B cell (primary cell): Measurements from ENCODE around the gene ARHGAP22. TPM values are rescaled to one million over a fixed set of nuclear protein-coding genes. Genes with fewer than 3 reads are reported as not detected.

Source experiments
- ATAC-seq: fragments of 200-7000 bp; cut with Tn5 transposase; one replicate; pipeline ENCODE4 v1.10.0; 2021; ENCODE audit warnings: low read depth, mild to moderate bottlenecking, moderate number of reproducible peaks, moderate library complexity
- CTCF ChIA-PET: fragments of 350-600 bp; sonication (Branson Sonifier 250); formaldehyde crosslinking; loops from one replicate; lab custom pipeline; 2021; ENCODE audit warnings: antibody characterized with exemption, inconsistent platforms; lab: Charles Lee
- POLR2A ChIA-PET: fragments of 350-600 bp; sonication (Branson Sonifier 250); formaldehyde crosslinking; loops from one replicate; lab custom pipeline; 2021; ENCODE audit warnings: antibody characterized with exemption; lab: Charles Lee
- DNase-seq: peaks from one replicate; pipeline ENCODE4 v3.0.0; 2013
- H2AFZ ChIP-seq: 2 replicates; pipeline ENCODE4 v1.6.1; 2012; ENCODE audit warnings: mild to moderate bottlenecking, low read depth, low read length; ENCODE audit not compliant: insufficient read depth, poor library complexity, severe bottlenecking
- H3K27ac ChIP-seq, 2 donors: 1 replicate in 1 of 2; 2 replicates in 1 of 2; pipeline ENCODE4 v1.5.1; 2012 to 2013; ENCODE audit warnings: low read length in 2 of 2, mild to moderate bottlenecking in 2 of 2, moderate library complexity in 1 of 2
- H3K27me3 ChIP-seq, 4 experiments: fragments of 200-600 bp in 1 of 4; sonication (generic) in 1 of 4; replicated peaks in 1 of 4; 1 replicate in 2 of 4; 2 replicates in 2 of 4; pipeline versions ENCODE4 v1.6.1 to v1.7.0; 2013 to 2016; ENCODE audit warnings: low read length in 3 of 4, mild to moderate bottlenecking in 2 of 4, mixed read lengths in 1 of 4, moderate library complexity in 1 of 4; ENCODE audit not compliant: insufficient read depth in 4 of 4, control insufficient read depth in 3 of 4; ENCODE audit errors: control extremely low read depth in 1 of 4
- H3K36me3 ChIP-seq, 2 experiments: replicated peaks in 1 of 2; 1 replicate in 1 of 2; 2 replicates in 1 of 2; pipeline versions ENCODE4 v1.6.1 to v1.7.1; 2013; ENCODE audit warnings: low read length in 1 of 2; ENCODE audit not compliant: insufficient read depth in 2 of 2, control insufficient read depth in 1 of 2; ENCODE audit errors: control extremely low read depth in 1 of 2, extremely low read depth in 1 of 2
- H3K4me1 ChIP-seq, 2 donors: fragments of 200-600 bp in 1 of 2; sonication (generic) in 1 of 2; 1 replicate in 1 of 2; 2 replicates in 1 of 2; pipeline versions ENCODE4 v1.5.1 to v1.6.1; 2013 to 2017; ENCODE audit warnings: low read length in 2 of 2; ENCODE audit not compliant: control insufficient read depth in 2 of 2, insufficient read depth in 2 of 2
- H3K4me2 ChIP-seq: replicated peaks from 2 replicates; pipeline ENCODE3; 2012; ENCODE audit warnings: mild to moderate bottlenecking, low read depth, low read length; ENCODE audit not compliant: poor library complexity, severe bottlenecking
- H3K4me3 ChIP-seq, 5 experiments: fragments of 200-600 bp in 1 of 5; sonication (generic) in 1 of 5; 1 replicate in 3 of 5; 2 replicates in 2 of 5; pipeline versions ENCODE4 v1.5.1 to v1.7.0; 2011 to 2016; ENCODE audit warnings: low read length in 4 of 5, mild to moderate bottlenecking in 4 of 5, low read depth in 2 of 5, control low read depth in 1 of 5, moderate library complexity in 1 of 5; ENCODE audit not compliant: insufficient read depth in 1 of 5; ENCODE audit errors: control extremely low read depth in 1 of 5, extremely low read depth in 1 of 5
- H3K79me2 ChIP-seq: fragments of 200-600 bp; sonication (generic); one replicate; pipeline ENCODE4 v1.6.0; 2016; ENCODE audit warnings: low read length; ENCODE audit not compliant: control insufficient read depth, insufficient read depth
- H3K9ac ChIP-seq: fragments of 200-600 bp; sonication (generic); 2 replicates; pipeline ENCODE4 v1.6.1; 2017; ENCODE audit warnings: mild to moderate bottlenecking, low read length, moderate library complexity
- H3K9me3 ChIP-seq, 3 donors: one replicate each; pipeline versions ENCODE4 v1.6.1 to v1.7.1; 2013; ENCODE audit warnings: low read length in 2 of 3; ENCODE audit not compliant: control insufficient read depth in 2 of 3, insufficient read depth in 1 of 3; ENCODE audit errors: control extremely low read depth in 1 of 3
- H4K20me1 ChIP-seq: 2 replicates; pipeline ENCODE4 v1.6.0; 2012; ENCODE audit warnings: mild to moderate bottlenecking, low read length; ENCODE audit not compliant: insufficient read depth, control insufficient read depth, poor library complexity, severe bottlenecking
- H3K27ac Mint-ChIP-seq: one replicate; pipeline ENCODE4 v1.8.0; 2021; ENCODE audit warnings: mixed read lengths
- H3K27me3 Mint-ChIP-seq: one replicate; pipeline ENCODE4 v1.8.0; 2021; ENCODE audit warnings: mixed read lengths
- H3K4me1 Mint-ChIP-seq: one replicate; pipeline ENCODE4 v1.8.0; 2021; ENCODE audit warnings: mixed read lengths
- H3K4me3 Mint-ChIP-seq: one replicate; pipeline ENCODE4 v1.8.0; 2021; ENCODE audit warnings: mixed read lengths
- H3K9me3 Mint-ChIP-seq: one replicate; pipeline ENCODE4 v1.8.0; 2022; ENCODE audit warnings: mixed read lengths; ENCODE audit not compliant: insufficient read depth
- EZH2 ChIP-seq: IDR thresholded peaks from 2 replicates; pipeline ENCODE4 v1.6.1; 2012; ENCODE audit warnings: borderline replicate concordance, low read depth, mild to moderate bottlenecking, moderate library complexity, low read length; ENCODE audit not compliant: insufficient read depth, poor library complexity, severe bottlenecking
- WGBS: methylation state at CpG from one replicate; pipeline ENCODE4 v1.1.5; 2013; ENCODE audit warnings: missing lambda C conversion rate; ENCODE audit not compliant: insufficient coverage; 5-methylcytosine and 5-hydroxymethylcytosine counted together
- intact Hi-C: fragments of 100-400 bp; cut with micrococcal nuclease; formaldehyde crosslinking; loops from one replicate; pipeline ENCODE4 v1.10.0; 2022
- polyA plus RNA-seq: library from polyadenylated mRNA; depleted of rRNA; stranded (reverse); fragments of >200 nt; gene quantifications from 2 replicates; pipeline ENCODE4 v1.2.3, GENCODE V29; 2012
- total RNA-seq, 2 donors: library from RNA; stranded (reverse); fragments of 120-200 nt in 1 of 2; gene quantifications; 1 replicate in 1 of 2; 2 replicates in 1 of 2; pipeline versions ENCODE4 v1.2.3 to v1.2.4, GENCODE V29; 2013 to 2022
- TF ChIP-seq, protein P1 (sequence below): fragments of 200-600 bp; IDR thresholded peaks from one replicate; pipeline ENCODE4 v1.8.0; 2022; ENCODE audit warnings: antibody characterized with exemption, mild to moderate bottlenecking

The ARHGAP22 gene
- total and polyA plus RNA-seq, 2 donors (not counting 1 experiment from before 2014, with no cell fraction given) = 1.9 to 2.0 TPM

GRCh38 chr10:48467669-48468068 lies 137.2 kb downstream of the ARHGAP22 start:
- CTCF ChIA-PET = no interaction called here
- no peak overlapping the region for H3K27ac Mint-ChIP-seq

DNA sequence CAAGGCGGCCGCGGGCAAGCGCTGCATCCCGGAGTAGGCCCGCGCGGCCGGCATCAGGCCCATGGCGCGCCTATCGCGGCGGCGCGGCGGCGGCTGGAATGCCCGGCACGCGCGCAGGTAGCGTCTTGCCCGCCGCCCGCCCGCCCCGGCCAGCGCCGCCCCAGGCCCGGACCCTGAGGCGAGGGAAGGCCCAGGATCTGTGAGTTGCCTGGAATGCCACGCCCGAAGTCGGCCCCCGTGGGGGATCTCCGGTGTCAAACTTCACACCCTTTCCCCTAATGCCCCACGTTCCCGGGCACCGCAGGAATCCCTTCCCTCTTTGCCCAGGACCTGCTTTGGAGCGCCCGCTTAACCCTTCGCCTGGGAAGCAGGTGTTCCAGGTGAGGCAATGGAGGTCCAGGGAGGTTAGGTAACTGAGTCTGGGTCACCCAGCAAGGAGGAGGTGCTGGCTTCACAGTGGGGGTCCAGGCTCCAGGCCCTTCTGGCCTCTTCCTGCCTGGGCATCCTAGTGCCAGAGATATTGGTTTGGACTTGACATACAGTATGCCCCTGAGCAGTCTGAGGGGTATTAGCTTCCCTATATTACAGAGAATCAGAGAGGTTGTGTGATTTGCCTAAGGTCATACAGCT lies 138.1 kb downstream of the ARHGAP22 start:
- Histone ChIP-seq H3K27me3 (no peaks in the 10 kb centered on the region), H3K4me1 (no peaks in the 10 kb centered on the region), H3K4me3 (no peak overlapping the region), H3K27ac (no peak overlapping the region), H3K9ac (no peak overlapping the region), H3K79me2 (no peaks in the 10 kb centered on the region), H2AFZ (no peak overlapping the region), H3K4me2 (no peak overlapping the region), H4K20me1 (no peaks in the 10 kb centered on the region), H3K9me3 (no peaks in the 10 kb centered on the region), H3K36me3 (no peaks in the 10 kb centered on the region)
- TF ChIP-seq, protein P1, sequence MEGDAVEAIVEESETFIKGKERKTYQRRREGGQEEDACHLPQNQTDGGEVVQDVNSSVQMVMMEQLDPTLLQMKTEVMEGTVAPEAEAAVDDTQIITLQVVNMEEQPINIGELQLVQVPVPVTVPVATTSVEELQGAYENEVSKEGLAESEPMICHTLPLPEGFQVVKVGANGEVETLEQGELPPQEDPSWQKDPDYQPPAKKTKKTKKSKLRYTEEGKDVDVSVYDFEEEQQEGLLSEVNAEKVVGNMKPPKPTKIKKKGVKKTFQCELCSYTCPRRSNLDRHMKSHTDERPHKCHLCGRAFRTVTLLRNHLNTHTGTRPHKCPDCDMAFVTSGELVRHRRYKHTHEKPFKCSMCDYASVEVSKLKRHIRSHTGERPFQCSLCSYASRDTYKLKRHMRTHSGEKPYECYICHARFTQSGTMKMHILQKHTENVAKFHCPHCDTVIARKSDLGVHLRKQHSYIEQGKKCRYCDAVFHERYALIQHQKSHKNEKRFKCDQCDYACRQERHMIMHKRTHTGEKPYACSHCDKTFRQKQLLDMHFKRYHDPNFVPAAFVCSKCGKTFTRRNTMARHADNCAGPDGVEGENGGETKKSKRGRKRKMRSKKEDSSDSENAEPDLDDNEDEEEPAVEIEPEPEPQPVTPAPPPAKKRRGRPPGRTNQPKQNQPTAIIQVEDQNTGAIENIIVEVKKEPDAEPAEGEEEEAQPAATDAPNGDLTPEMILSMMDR = no peak
- TF ChIP-seq EZH2 = no peak
- intact Hi-C loops = no loop called here
- POLR2A ChIA-PET = no interaction called here
- Mint-ChIP-seq H3K4me3 (no peak overlapping the region), H3K27ac (no peak overlapping the region), H3K27me3 (no peaks in the 10 kb centered on the region), H3K9me3 (no peaks in the 10 kb centered on the region), H3K4me1 (no peaks in the 10 kb centered on the region)
- 98% methylated on average over 32 of the region's 43 CpGs for WGBS
- ATAC-seq (no peak), DNase-seq (no peak)
- CTCF ChIA-PET = no interaction called here

More at GRCh38 chr10:48467669-48468068, 137.2 kb downstream of the ARHGAP22 start:
- H3K9me3 ChIP-seq = no peaks in the 10 kb centered on the region
- H2AFZ ChIP-seq = no peak overlapping the region
- POLR2A ChIA-PET = no interaction called here
- no peak for ATAC-seq
- Mint-ChIP-seq H3K4me1 (no peaks in the 10 kb centered on the region), H3K27me3 (no peaks in the 10 kb centered on the region), H3K4me3 (no peak overlapping the region), H3K9me3 (no peaks in the 10 kb centered on the region)
- intact Hi-C loops = no loop called here
- H3K27me3 ChIP-seq = no peaks in the 10 kb centered on the region
- H3K36me3 ChIP-seq = no peaks in the 10 kb centered on the region
- H3K4me1 ChIP-seq = no peaks in the 10 kb centered on the region
- TF ChIP-seq EZH2 = no peak
- TF ChIP-seq, protein P1 = no peak
- no peaks in the 10 kb centered on the region for H3K79me2 ChIP-seq
- no peak overlapping the region for H3K9ac ChIP-seq
- DNase-seq = no peak
- H3K4me3 ChIP-seq = no peak overlapping the region
- no peak overlapping the region for H3K27ac ChIP-seq
- WGBS = 100% methylated on average over 1 of the region's 4 CpGs
- no peaks in the 10 kb centered on the region for H4K20me1 ChIP-seq
- H3K4me2 ChIP-seq = no peak overlapping the region
